ENCODE data around the gene ZKSCAN3. TPM values are rescaled to one million over a fixed set of nuclear protein-coding genes. Genes with fewer than 3 reads are reported as not detected.

ZKSCAN3 gene
- total and polyA plus RNA-seq, 2 experiments from 2014 or later, result 3.0 to 7.6 TPM

DNA sequence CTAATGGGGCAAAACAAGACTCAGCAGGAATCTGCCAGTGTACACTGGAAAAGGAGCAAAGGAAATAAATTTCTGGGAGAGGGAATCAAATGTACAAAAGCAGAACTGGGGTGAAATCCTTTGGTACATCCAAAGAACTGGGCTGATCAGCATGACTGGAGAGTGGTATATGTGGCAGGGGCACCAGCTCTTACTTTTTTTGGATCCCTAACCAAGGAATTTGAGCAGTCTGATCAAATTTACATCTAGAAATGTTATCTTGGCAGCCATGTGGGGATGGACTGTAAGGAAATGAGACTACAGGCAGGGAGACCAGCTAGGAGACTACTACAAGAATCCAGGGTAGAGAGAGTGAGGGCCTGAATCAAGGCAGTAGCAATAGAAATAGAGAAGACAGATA, 12.6 kb upstream of the ZKSCAN3 start (continued):
- TF ChIP-seq ZNF462 (CRISPR knock-in tag; IDR thresholded peaks at IDR 0.05) (no peak), NANOG (IDR thresholded peaks at IDR 0.05; ENCODE audit: borderline replicate concordance) (no peak)

DNA sequence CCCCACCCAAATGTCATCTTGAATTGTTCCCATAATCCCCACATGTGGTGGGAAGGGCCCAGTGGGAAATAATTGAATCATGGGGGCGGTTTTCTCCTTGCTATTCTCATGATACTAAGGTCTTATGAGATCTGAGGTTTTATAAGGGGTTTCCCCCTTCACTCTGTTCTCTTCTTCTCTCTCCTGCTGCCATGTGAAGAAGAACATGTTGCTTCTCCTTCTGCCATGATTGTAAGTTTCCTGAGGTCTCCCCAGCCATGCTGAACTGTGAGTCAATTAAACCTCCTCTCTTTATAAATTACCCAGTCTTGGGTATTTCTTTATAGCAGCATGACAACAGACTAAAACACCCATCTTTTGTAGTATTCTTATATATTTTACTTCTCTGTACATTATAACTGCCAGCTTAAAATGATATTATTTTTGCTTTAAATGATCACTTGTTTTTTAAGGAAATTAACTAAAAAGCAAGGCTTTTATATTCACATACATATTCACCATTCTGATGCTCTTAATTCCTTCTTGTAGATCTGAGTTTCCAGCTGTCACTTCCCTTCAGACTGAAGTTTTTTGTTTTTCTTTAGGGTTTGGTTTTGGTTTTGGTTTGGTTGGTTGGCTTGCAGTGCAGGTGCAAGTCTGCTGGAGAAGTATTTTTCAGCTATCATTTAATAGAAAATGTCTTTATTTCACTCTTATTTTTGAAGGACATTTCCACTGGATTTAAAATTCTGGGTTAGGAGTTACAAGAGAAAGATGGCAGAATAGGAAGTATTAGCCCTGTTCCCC, 9.2 kb upstream of the ZKSCAN3 start:
- Histone ChIP-seq H3K36me3 (ENCODE audit: insufficient read depth) (no peaks in the 10 kb centered on the region), H2AFZ (no peak overlapping the region), H3K4me1 (ENCODE audit: insufficient read depth) (peaks cover 9% of the 10 kb centered on the region), H3K9me2 (ENCODE audit: insufficient read depth) (no peaks in the 10 kb centered on the region), H4K20me1 (replicated peaks; ENCODE audit: insufficient read depth) (no peaks in the 10 kb centered on the region), H3K4me2 (no peak overlapping the region), H3F3A (replicated peaks; ENCODE audit: low read depth) (peaks cover 3% of the 10 kb centered on the region; the same call in 1 of the 2 replicates), H3K4me3 (no peak overlapping the region), H3K27ac (ENCODE audit: low read depth) (no peak overlapping the region), H3K79me2 (replicated peaks; ENCODE audit: insufficient read depth) (no peaks in the 10 kb centered on the region), H3K27me3 (ENCODE audit: insufficient read depth) (no peaks in the 10 kb centered on the region)
- H3K4me3 Mint-ChIP-seq, result no peak overlapping the region
- peaks cover 3% of the 10 kb centered on the region for H3K27me3 Mint-ChIP-seq (ENCODE audit: insufficient read depth, low read depth, poor library complexity)
- DNase-seq (ENCODE audit: low spot score) (no peak), ATAC-seq (no peak)
- no peak for TF ChIP-seq ZNF462 (CRISPR knock-in tag; IDR thresholded peaks at IDR 0.05)
- TF ChIP-seq EZH2 (IDR thresholded peaks at IDR 0.05; ENCODE audit: low read depth, unreplicated experiment), result no peak
- TF ChIP-seq POLR2AphosphoS5 (IDR thresholded peaks at IDR 0.05; ENCODE audit: low read depth), result no peak
- TF ChIP-seq EZH2phosphoT487 (IDR thresholded peaks at IDR 0.05; ENCODE audit: unreplicated experiment), result no peak
- no peaks in the 10 kb centered on the region for H3K36me3 Mint-ChIP-seq (ENCODE audit: low read depth)
- no peaks in the 10 kb centered on the region for H3K9me3 Mint-ChIP-seq
- no peaks in the 10 kb centered on the region for H3K4me1 Mint-ChIP-seq
- no peak overlapping the region for H3K27ac Mint-ChIP-seq
